Measurements from ENCODE around the gene CELF5.
"Not testable (repeated sequence)": the region's sequence is repeated elsewhere in the genome, so short reads cannot be mapped to it uniquely, and the experiment has no call there.

The CELF5 gene

DNA sequence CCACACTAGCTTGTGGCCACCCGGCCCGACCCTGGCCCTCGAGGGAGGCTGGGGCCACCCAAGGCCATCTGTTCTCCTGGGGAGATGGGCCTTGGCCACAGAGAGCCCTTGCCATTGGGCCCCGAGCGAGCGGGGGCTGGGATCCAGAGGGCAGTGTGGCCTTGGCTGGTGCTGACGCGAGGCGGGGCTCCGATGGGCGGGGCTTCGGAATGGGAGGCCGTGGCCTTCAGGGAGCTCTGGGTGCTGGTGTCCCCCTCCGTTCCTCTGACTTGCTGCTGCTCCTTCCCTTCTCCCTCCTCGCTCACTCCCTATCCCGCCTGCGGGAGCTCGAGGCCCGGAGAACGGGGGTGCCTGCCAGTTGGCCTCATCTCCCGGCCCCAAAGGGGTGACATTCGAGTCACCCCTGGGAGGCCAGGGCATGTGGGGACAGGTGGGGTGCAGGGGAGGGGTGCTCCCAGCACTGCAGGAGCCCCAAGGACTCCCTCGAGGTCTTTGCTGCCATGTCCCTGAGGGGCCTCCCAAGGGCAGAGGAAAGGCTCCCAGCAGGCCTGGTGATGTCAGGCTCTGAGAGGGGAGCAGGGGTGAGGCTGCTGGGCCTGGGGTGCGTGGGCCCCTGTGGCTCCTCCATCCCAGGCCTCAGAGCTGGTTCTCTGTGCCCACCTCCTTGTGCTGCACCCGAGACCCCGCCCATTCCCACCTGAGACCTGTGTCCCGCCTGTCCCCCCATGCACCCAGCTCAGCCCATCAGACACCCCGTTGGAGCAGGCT is 34.6 kb upstream of the CELF5 start:
- DNase-seq (ENCODE audit: extremely low read depth in 1 of 2, low read depth in 1 of 2) = no peak

DNA sequence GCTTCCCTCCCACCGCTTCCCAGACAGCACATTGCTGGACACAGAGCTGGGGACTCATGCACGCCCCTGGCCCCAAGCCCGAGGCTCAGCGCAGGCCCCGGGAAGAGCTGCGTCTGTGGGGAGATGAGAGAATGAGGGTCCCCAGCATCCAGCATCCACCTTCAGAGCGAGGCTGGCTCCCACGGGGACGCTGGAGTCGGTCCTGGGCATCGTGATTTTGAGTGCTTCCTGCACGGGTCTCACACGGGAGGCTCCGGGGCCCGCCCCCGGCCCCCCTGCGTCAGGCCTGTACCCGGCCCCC is 34.0 kb upstream of the CELF5 start:
- no peak for DNase-seq (ENCODE audit: extremely low read depth in 1 of 2, low read depth in 1 of 2)

DNA sequence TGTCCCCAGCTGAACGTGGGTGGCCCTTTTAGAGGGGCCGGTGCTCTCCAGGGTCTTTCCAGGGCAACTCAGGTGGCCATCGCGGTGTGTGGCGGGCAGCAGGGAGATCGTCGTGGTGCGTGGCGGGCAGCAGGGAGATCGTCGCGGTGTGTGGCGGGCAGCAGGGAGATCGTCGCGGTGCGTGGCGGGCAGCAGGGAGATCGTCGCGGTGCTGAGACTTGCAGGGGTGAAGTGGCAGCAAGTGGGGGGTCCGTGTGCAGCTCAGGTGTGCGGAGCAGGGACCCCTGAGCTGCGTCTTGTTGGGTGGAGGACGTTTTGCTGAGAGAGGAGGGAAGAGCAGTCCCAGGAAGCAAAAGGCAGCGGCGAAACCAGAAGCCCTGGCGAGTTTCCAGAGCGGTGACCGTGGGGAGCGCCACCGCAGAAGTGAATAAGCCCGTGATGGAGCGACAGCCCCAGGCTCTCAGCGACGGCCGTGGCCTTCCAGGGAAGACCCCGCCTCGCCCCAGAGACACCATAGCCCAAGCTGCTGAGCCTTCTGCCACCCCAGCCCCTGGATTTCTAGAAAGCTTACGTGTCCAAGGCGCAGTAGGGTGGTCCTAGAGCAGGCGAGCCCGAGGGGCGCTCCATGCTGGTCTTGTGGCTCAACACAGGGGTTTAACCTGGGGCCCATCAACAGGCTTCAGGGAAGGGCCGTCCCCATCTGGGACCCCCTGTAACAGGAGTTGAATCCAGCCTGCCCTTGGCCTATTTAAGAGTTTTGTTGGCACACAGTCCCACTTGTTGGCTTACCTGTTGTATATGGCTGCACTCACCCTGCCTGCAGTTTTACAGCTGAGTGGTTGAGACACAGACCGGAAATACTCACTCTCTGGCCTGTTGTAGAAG is 33.3 kb upstream of the CELF5 start:
- DNase-seq (ENCODE audit: extremely low read depth in 1 of 2, low read depth in 1 of 2) = no peak

DNA sequence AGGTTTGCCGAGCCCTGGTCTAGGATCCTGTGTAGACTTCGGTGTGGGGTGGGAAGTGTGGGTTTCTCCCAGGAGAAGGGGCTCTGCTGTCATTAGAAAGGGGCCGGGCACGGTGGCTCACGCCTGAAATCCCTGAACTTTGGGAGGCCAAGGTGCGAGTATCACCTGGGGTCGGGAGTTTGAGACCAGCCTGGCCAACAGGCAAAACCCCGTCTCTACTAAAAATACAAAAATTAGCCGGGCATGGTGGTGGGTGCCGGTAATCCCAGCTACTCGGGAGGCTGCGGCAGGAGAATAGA is 32.7 kb upstream of the CELF5 start:
- DNase-seq (ENCODE audit: extremely low read depth in 1 of 2, low read depth in 1 of 2) = not testable (repeated sequence)

DNA sequence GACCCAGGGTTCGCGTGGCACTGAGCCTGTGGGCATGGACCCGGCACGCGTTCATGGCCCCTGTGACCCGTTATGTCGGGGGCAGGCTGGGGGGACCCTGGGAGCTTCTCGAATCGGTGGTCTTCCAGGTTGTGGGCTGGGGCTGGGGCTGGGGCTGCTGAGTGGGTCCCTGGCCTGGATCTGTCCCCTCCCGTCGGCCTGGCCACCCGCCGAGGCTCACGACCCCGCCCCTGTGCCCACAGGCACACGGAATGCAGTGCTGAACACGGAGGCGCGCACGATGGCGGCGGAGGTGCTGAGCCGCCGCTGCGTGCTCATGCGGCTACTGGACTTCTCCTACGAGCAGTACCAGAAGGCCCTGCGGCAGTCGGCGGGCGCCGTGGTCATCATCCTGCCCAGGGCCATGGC is 32.2 kb upstream of the CELF5 start:
- DNase-seq (ENCODE audit: extremely low read depth in 1 of 2, low read depth in 1 of 2) = no peak

DNA sequence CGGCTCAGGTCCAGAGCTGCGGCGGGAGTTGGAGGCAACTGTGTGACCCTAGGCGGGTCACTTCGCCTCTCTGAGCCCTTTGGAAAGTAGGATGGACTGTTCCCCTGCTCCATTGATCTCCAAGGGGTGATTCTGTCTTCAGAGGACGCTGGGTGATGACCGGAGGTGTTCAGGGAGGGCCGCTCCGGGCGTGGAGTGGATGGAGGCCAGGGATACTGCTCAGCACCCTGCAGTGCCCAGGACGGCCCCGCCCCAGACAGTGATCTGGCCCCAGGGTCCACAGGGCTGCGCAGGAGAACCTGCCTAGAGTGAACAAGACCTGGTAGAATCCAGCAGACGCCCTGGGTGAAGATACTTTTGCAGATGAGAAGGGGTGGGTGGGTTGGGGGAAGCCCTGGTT is 31.8 kb upstream of the CELF5 start:
- no peak for DNase-seq (ENCODE audit: extremely low read depth in 1 of 2, low read depth in 1 of 2)

DNA sequence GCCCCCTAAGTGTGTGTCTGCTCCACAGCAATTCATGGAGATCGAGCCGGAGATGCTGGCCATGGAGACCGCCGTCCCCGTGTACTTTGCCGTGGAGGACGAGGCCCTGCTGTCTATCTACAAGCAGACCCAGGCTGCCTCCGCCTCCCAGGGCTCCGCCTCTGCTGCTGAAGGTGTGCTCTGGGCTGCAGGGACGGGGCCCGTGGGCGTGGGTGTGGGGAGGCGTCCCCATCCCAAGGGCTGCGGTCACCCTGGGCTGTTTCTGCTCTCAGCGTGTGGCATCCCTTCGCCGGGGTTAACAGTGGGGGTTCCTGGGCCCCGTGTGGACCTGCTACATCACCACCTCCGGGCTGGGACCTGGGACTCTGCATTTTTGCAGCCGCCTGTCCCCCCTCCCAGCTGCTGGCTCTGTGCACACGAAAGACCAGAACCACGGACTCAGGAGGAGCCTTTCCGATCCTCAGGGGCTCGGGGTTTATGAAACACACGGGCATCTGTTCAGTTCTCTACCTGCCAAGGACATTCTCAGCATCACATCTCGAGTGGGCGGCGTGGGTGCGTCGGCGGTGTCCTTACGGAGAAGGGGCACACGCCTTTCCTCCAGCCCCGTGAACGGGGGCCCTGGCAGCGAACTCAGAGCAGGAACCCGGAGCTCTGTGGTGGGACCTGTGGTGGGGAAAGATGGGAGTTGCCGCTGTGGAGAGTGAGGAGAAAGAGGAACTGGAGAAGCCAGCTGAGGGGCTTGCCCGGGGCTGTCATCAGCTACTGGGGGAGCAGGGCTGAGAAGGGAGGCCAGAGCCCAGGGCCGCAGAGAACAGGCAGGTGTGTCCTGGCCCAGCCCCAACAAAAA is 31.0 kb upstream of the CELF5 start:
- DNase-seq (ENCODE audit: extremely low read depth in 1 of 2, low read depth in 1 of 2) = no peak

DNA sequence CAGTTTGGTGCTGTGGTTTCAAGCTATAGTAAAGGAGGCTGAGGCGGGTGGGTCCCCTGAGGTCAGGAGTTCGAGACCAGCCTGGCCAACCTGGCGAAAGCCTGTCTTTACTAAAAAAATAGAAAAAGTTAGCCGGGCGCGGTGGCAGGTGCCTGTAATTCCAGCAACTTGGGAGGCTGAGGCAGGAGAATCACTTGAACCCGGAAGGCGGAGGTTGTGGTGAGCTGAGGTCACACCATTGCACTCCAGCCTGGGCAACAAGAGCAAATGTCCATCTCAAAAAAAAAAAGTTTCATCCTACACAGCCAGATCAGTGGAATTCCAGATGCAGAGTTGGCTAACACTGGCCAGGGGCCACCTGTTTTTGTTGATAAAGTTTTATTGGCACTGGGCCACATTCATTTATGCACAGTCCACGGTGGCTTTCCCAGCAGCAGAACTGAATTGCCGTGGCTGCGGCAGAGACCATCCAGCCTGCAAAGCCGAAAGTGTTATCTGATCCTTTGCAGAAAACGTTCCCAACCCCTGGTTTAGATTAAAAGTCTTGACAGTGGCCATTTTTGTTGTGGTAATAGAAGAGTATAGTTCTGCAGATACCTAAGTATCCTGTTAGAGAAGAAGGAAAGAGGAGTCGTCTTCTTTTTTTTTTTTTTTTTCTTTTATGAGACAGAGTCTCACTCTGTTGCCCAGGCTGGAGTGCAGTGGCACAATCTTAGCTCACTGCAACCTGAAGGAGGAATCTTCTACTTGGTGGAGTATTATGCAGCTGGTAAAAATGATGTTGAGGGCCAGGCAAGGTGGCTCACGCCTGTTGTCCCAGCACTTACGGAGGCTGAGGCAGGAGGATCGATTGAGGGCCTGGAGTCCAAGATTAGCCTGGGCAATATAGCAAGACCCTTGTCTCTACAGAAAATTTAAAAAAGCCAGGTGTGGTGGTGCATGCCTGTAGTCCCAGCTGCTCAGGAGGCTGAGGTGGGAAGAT is 30.1 kb upstream of the CELF5 start:
- no peak for DNase-seq (ENCODE audit: extremely low read depth in 1 of 2, low read depth in 1 of 2)

DNA sequence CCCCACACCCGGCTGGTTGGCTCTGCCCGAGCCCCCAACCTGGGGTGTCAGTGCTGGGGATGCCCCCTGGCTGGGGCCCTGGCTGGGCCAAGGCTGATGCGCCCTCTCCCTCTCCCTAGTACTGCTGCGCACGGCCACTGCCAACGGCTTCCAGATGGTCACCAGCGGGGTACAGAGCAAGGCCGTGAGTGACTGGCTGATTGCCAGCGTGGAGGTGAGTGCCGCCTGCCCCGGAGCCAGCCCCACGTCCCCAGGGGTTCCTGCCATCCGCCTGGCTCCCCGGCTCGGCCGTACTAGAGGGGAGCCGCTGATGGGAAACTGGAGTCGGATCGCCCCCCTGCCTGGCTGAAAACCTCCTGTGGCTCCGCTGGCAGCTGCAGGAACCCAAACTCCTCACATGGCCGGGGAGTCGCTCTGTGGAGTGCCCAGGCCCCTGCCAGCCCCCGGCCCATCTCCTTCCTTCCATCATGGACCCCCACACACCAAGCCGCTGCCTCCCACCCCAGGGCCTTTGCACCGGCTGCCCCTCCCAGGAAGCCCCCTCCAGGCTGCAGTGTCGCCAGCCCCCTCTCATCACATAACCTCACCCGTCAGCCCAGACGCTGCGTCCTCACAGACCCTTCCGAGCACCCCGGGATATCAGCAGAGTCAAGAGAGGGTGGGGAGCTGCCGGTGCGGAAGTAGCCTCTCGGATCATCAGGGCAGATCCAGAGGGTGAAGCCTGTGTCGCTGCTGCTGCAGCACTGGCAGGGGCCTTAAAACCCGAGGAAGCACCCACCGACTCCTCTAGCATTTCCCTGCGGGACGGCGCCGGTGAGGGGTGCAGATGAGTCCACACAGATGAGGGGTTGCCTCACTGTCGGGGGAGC is 28.2 kb upstream of the CELF5 start:
- DNase-seq (ENCODE audit: extremely low read depth in 1 of 2, low read depth in 1 of 2) = no peak

DNA sequence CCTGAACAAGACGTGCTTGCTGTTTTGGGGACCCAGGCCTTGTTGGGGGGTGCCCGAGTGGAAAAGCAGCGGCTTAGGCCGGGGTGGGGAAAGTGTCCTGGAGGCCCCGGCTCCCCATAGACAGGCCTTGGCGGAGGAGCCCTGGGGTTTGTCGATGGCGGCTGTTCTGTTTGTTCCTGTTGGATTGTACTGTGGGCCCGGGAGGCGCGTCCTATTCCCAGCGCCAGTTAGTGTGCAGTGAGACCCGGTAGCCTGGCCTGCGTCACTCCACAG is 27.6 kb upstream of the CELF5 start:
- no peak for DNase-seq (ENCODE audit: extremely low read depth in 1 of 2, low read depth in 1 of 2)

DNA sequence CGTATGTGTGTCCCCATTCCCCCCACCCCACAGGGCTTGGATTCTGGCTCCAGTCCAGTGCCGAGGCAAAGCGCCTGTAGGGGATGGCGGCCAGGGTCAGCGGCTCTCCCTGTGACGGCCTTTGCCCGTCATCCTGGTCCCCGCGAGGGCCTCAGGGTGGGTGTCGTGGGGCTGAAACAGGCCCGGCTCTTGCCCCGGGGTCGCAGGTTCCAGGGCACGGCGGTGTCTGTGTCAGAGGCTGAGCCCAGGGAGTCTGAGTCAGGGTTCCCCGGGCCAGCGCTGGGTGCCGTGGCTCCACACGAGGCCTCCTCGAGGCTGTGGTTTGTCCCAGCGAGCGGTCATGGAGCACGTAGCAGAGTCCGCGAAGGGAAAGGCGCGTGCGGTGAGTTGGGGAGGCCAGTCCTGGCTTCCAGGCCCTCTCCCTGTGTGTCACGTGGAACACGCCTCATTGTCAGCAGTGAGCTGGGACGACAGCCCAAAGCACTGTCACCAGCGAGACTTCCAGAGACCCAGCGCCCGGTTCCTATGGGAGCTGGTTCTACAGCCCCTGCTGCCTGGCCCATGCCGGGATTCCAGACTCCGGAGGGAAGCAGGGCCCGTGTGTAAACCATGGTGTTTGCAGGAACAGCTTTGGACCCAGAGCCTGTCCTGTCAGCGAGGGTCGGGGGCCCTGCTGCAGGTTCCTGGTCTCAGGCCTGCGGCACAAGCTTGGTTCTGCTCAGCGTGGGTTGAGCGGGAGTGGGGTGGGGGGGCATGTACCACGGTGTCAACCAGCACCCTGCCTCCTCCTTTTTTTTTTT is 25.4 kb upstream of the CELF5 start:
- no peak for DNase-seq (ENCODE audit: extremely low read depth in 1 of 2, low read depth in 1 of 2)

DNA sequence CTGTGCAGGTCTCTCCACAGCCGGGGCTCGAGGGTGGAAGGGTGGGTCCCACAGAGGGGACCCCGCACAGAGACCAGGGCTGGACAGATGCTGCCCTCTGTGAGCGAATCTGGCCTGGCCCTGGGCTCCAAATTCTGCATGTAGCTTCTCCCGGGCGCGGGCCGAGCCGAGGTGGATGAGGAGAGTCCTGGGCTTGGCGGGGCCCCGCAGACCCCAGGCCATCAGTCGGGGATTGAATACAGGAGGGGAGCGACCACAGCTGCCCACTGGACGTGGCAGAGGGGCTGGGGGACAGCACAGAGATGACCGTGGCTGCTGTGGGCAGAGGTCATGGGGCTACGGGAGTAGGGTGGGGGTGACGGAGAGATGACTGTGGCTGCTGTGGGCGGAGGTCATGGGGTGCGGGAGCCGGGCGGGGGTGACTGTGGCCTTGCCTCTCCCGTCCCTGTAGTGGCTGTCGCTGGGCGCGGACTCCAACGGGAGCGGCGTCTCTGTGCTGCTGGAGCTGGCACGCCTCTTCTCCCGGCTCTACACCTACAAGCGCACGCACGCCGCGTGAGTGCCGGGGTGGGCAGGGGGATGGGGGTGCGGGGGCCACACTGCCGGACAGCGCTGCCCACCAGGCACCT is 23.3 kb upstream of the CELF5 start:
- no peak for DNase-seq (ENCODE audit: extremely low read depth in 1 of 2, low read depth in 1 of 2)

DNA sequence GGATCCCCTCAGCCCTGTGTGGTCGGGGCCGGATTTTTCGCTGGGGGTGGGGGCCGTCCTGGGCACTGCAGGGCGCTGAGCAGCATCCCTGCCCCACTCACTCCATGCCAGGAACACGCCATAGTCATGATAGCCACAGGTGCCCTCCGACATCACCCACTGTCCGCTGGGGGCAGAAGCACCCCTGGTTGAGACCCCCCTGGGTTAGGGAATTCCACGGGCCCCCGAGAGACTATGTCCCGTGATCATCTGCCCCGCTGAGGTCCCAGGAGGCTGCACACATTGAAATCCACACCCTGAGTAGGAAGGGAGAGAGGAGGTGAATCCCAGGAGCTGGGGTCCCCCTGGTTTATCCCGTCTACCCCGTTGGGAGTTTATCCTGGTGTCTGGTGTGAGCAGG is 22.6 kb upstream of the CELF5 start:
- no peak for DNase-seq (ENCODE audit: extremely low read depth in 1 of 2, low read depth in 1 of 2)

DNA sequence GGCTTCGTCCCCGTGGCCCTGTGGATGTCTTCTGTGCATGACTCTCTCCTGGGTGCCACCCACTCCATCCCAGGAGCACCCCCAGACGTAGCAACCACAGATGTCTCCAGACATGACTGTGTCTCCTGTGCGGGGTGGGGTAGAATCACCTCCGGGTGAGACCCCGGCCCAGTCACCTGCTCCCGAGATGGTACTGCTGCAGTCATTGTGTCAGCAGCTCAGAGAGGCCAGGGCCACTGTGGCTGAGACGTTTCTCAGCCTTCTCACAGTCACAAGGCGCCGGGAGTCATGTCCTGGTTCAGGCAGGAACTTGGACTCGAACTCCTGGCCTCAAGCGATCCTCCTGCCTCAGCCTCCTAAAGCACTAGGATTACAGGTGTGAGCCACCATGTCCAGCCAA is 22.1 kb upstream of the CELF5 start:
- DNase-seq (ENCODE audit: extremely low read depth in 1 of 2, low read depth in 1 of 2) = no peak

DNA sequence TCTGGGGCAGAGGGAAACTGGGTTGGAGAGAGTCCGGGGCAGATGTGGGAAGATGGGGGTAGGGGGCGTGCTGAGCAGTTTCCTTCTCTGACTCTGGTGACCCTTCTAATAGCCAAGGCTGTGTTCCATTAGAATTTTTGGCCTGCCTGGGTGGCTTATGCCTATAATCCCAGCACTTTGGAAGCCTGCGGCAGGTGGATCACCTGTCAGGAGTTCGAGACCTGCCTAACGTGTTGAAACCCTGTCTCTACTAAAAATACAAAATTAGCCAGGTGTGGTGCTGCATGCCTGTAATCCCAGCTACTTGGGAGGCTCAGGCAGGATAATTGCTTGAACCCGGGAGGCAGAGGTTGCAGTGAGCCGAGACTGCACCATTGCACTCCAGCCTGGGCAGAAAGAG is 21.6 kb upstream of the CELF5 start:
- DNase-seq (ENCODE audit: extremely low read depth in 1 of 2, low read depth in 1 of 2) = not testable (repeated sequence)

DNA sequence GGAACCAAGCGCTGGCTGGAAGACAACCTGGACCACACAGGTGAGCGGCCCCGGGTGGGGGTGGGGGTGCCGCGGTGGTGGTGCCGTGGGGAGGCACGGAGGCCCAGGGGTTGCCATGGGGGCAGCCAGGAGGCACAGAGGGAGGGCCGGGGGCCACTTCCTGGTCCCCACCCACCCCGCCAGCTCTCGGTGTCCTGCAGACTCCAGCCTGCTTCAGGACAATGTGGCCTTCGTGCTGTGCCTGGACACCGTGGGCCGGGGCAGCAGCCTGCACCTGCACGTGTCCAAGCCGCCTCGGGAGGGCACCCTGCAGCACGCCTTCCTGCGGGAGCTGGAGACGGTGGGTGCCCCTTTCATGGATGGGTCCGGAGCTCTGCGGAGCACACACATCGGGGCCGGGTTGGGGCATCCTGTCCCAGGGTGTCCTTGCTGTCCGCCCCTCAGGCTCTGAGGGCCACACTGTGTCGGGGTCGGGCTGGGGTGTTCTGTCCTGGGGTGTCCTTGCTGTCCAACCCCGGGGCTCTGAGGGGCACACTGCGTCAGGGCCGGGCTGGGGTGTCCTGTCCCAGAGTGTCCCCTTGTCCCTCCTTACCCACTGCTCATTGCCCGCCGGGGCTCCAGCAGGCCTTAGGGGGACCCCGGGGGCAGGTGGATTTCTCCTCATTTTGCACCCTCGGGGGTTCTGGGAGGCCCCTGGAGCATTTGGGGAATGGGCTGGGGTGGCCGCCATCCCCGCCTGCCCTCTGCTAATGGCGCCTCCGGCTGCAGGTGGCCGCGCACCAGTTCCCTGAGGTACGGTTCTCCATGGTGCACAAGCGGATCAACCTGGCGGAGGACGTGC is 20.4 kb upstream of the CELF5 start:
- no peak for DNase-seq (ENCODE audit: extremely low read depth in 1 of 2, low read depth in 1 of 2)

DNA sequence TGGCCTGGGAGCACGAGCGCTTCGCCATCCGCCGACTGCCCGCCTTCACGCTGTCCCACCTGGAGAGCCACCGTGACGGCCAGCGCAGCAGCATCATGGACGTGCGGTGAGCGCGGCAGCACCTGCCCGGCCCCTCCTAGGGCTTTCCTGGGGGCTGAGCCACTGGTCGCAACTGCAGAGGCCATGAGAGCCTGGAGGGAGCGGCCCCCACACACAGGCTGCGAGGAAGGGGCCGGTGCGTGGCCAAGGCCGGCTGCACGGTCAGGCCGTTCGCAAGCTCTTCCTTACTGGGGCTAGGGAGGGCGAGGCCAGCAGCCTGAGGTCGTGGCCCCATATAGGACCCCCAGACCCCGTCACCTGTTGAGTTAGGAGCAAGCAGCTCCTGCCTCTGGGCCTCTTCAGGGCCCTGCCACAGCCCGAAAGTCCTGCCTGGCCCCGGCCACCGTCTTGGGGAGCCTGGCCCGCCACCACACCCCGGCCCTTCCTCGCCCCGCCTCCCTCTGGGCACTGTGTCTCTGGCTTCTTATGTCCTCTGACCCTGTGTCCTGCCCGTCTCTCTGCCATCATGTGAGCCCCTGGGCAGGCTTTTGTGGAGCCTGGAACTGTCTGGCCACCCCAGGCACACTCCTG is 19.7 kb upstream of the CELF5 start:
- no peak for DNase-seq (ENCODE audit: extremely low read depth in 1 of 2, low read depth in 1 of 2)

Measured in stimulated activated CD8-positive, alpha-beta memory T cell treated with anti-CD3 and anti-CD28 coated beads, Interleukin-7, amount 100 ng/mL, for 48 hours (primary cell).